Cardiac septum (tissue), 1 donor: ENCODE measurements around the gene RAET1L. TPM values are rescaled to one million over a fixed set of nuclear protein-coding genes. Genes with fewer than 3 reads are reported as not detected.
"Not testable (repeated sequence)": the region's sequence is repeated elsewhere in the genome, so short reads cannot be mapped to it uniquely, and the experiment has no call there.

ENCODE experiments used
- DNase-seq: peaks from one replicate; pipeline ENCODE4 v3.0.0-alpha.2; 2020; ENCODE audit warnings: low spot score
- intact Hi-C: fragments of 100-400 bp; cut with DNase I; formaldehyde crosslinking; loops from one replicate; pipeline ENCODE4 v1.14.0; 2022
- total RNA-seq: library from RNA; stranded (reverse); fragmentation: NEBNext Ultra II Directional; extraction: Animal tissue kit (Norgen Biotek cat#: 25700); gene quantifications from one replicate; pipeline ENCODE4 v1.2.1, GENCODE V29; 2021
- donor health status: DM: no; HTN: no; CAD: no.

RAET1L gene
- total RNA-seq, 1 donor from 2014 or later: not detected

- DNase-seq, intact Hi-C loops: not testable (repeated sequence)
Measured at GRCh38 chr6:149974394-149974793, 50.9 kb downstream of the RAET1L start.

- intact Hi-C loops: no loop called here
- DNase-seq: no peak
Measured at GRCh38 chr6:149969635-149970034, 55.7 kb downstream of the RAET1L start.

GRCh38 chr6:149968909-149969308, 56.4 kb downstream of the RAET1L start:
- intact Hi-C loops: not testable (repeated sequence)

More at GRCh38 chr6:149968909-149969308, 56.4 kb downstream of the RAET1L start:
- not testable (repeated sequence) for DNase-seq

Other genes starting within 250 kb of the RAET1L start
- 11.6 TPM for gene LRP11, start 161.2 kb downstream of the RAET1L start, total RNA-seq
- gene RAET1E, start 127.4 kb downstream of the RAET1L start, total RNA-seq: not detected
- 0.35 TPM for gene RAET1G, start 102.4 kb downstream of the RAET1L start, total RNA-seq
- 1.1 TPM for gene ULBP2, start 83.5 kb downstream of the RAET1L start, total RNA-seq
- 0.16 TPM for gene ULBP1, start 61.6 kb downstream of the RAET1L start, total RNA-seq
- gene ULBP3, start 43.6 kb upstream of the RAET1L start, total RNA-seq: 0.57 TPM
- gene PPP1R14C, start 117.5 kb upstream of the RAET1L start, total RNA-seq: 91.5 TPM